HEK293 (cell line): ENCODE results near the gene ANKH.
A peak's percentile ranks its signal among the peaks of the same experiment; 100 is the strongest.
"Not testable (repeated sequence)": the region's sequence is repeated elsewhere in the genome, so short reads cannot be mapped to it uniquely, and the experiment has no call there.

ENCODE experiments used
- CTCF ChIA-PET: fragments of 350-600 bp; formaldehyde crosslinking; extraction: SDS; loops from one replicate; lab custom pipeline; 2021; ENCODE audit warnings: antibody characterized with exemption; lab: Yijun Ruan, JAX
- POLR2A ChIA-PET: fragments of 300-600 bp; formaldehyde crosslinking; extraction: SDS; loops from one replicate; lab custom pipeline; 2020; ENCODE audit warnings: antibody characterized with exemption, inconsistent platforms; lab: Yijun Ruan, JAX
- H3K27ac ChIP-seq: fragments of 200-500 bp; sonication (Bioruptor generic); 2 replicates; pipeline ENCODE4 v1.5.1; 2014; ENCODE audit warnings: low read depth, low read length, control low read depth, inconsistent platforms; ENCODE audit errors: extremely low read depth
- H3K36me3 ChIP-seq, 2 experiments: fragments of 200-500 bp in 1 of 2; sonication (Bioruptor generic) in 1 of 2; 1 replicate in 1 of 2; 2 replicates in 1 of 2; pipeline ENCODE4 v1.5.1; 2014 to 2017; ENCODE audit warnings: inconsistent platforms in 2 of 2, low read length in 2 of 2; ENCODE audit not compliant: control insufficient read depth in 2 of 2, insufficient read depth in 1 of 2
- H3K4me1 ChIP-seq: fragments of 200-500 bp; sonication (Bioruptor generic); 2 replicates; pipeline ENCODE4 v1.5.1; 2014; ENCODE audit warnings: mild to moderate bottlenecking, low read length, inconsistent platforms; ENCODE audit not compliant: control insufficient read depth, insufficient read depth
- H3K4me3 ChIP-seq: 2 replicates; pipeline ENCODE4 v1.5.1; 2011; ENCODE audit warnings: low read depth, mild to moderate bottlenecking, control low read depth, low read length, moderate library complexity
- H3K9me3 ChIP-seq: fragments of 200-500 bp; sonication (Bioruptor generic); 2 replicates; pipeline ENCODE4 v1.5.1; 2014; ENCODE audit warnings: low read depth, low read length, inconsistent platforms; ENCODE audit not compliant: control insufficient read depth, insufficient read depth
- KLF9 ChIP-seq: fragments of 450-650 bp; formaldehyde crosslinking; IDR thresholded peaks from 2 replicates; pipeline ENCODE4 v1.5.1; 2016; ENCODE audit warnings: missing biosample characterization, missing genetic modification characterization, low read depth
- TRIM28 ChIP-seq: IDR thresholded peaks from 2 replicates; pipeline ENCODE4 v1.6.1; 2011; ENCODE audit warnings: low read length, control low read depth, borderline replicate concordance
- ZNF10 ChIP-seq: fragments of 450-650 bp; formaldehyde crosslinking; IDR thresholded peaks from 2 replicates; pipeline ENCODE4 v1.5.1; 2017; ENCODE audit warnings: missing biosample characterization, missing genetic modification characterization
- ZNF155 ChIP-seq: fragments of 450-650 bp; formaldehyde crosslinking; IDR thresholded peaks from 2 replicates; pipeline ENCODE4 v1.5.1; 2016; ENCODE audit warnings: missing biosample characterization, missing genetic modification characterization
- ZNF157 ChIP-seq: fragments of 450-650 bp; formaldehyde crosslinking; IDR thresholded peaks from 2 replicates; pipeline ENCODE4 v1.5.1; 2016; ENCODE audit warnings: missing biosample characterization, missing genetic modification characterization
- ZNF223 ChIP-seq: fragments of 450-650 bp; formaldehyde crosslinking; IDR thresholded peaks from 2 replicates; pipeline ENCODE4 v1.5.1; 2016; ENCODE audit warnings: missing biosample characterization, missing genetic modification characterization
- ZNF391 ChIP-seq: fragments of 450-650 bp; formaldehyde crosslinking; IDR thresholded peaks from 2 replicates; pipeline ENCODE4 v1.5.1; 2016; ENCODE audit warnings: low read depth, missing biosample characterization, missing genetic modification characterization, borderline replicate concordance
- ZNF394 ChIP-seq: fragments of 450-650 bp; formaldehyde crosslinking; IDR thresholded peaks from 2 replicates; pipeline ENCODE4 v1.5.1; 2016; ENCODE audit warnings: missing biosample characterization, missing genetic modification characterization, mild to moderate bottlenecking, moderate library complexity, borderline replicate concordance
- ZNF501 ChIP-seq: fragments of 450-650 bp; formaldehyde crosslinking; IDR thresholded peaks from 2 replicates; pipeline ENCODE4 v1.5.1; 2016; ENCODE audit warnings: missing biosample characterization, missing genetic modification characterization
- ZNF621 ChIP-seq: fragments of 450-650 bp; formaldehyde crosslinking; IDR thresholded peaks from 2 replicates; pipeline ENCODE4 v1.5.1; 2017; ENCODE audit warnings: missing biosample characterization, missing genetic modification characterization
- ZNF654 ChIP-seq: fragments of 450-650 bp; formaldehyde crosslinking; IDR thresholded peaks from 2 replicates; pipeline ENCODE4 v1.5.1; 2016; ENCODE audit warnings: low read depth, missing biosample characterization, missing genetic modification characterization
- TF ChIP-seq, protein P1 (sequence below): fragments of 450-650 bp; formaldehyde crosslinking; IDR thresholded peaks from 2 replicates; pipeline ENCODE4 v1.5.1; 2016; ENCODE audit warnings: missing biosample characterization, missing genetic modification characterization
- TF ChIP-seq, protein P2 (sequence below): fragments of 450-650 bp; formaldehyde crosslinking; IDR thresholded peaks from 2 replicates; pipeline ENCODE4 v1.5.1; 2017; ENCODE audit warnings: missing biosample characterization, mild to moderate bottlenecking, missing genetic modification characterization, moderate library complexity

ANKH gene

DNA sequence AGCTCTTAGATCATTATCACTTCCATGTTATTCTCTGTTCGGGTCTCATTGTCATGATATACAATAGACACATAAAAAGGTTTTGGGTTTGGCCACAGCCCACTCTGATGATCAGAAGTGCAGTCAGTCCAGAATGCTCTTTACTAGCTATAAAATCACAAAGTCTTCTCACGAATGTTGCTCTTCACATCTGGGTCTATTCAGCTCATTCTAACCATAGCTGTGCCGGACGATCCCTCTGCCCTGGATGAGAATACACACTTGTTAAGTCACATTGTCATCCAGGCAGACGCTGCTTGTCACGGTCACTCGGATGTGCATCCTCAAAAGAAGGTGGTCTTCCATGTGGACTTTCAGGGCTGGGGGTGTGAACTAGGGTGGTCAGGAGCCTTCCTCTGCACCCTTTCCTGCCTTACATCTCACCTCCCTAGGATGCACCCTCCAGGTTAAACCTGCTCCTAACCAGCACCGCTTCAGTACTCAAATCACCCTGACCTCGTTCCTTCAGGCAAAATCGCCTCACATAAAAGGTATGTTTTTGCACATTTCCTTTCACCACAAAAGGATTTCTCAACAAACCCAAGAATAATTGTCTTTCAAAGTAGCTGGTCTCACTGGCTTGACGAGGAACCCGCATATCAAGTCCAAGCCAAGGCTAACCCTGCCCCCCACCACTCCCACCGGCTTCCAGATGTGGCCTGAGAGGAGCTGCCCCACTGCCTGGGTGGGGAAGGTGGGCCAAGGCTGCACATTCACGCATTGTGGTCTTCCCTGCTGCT lies 21.9 kb downstream of the ANKH start:
- H3K4me3 ChIP-seq, result no peak overlapping the region
- TF ChIP-seq ZNF621 (tag by site-specific recombination) (no peak), ZNF155 (tag by site-specific recombination) (no peak), TRIM28 (no peak)
- peaks cover 6% of the 10 kb centered on the region; the same call in 1 of the 2 replicates for H3K4me1 ChIP-seq
- no peaks in the 10 kb centered on the region for H3K36me3 ChIP-seq
- no peak overlapping the region for H3K27ac ChIP-seq
- H3K9me3 ChIP-seq, result no peaks in the 10 kb centered on the region
- CTCF ChIA-PET, result interaction anchor here (0.6 to 1.6 kb wide), 3 partner anchors 16 to 20 kb away, joined by 3 to 4 read pairs (median 3); no protein-coding TSS in a partner anchor
- POLR2A ChIA-PET, result no interaction called here

DNA sequence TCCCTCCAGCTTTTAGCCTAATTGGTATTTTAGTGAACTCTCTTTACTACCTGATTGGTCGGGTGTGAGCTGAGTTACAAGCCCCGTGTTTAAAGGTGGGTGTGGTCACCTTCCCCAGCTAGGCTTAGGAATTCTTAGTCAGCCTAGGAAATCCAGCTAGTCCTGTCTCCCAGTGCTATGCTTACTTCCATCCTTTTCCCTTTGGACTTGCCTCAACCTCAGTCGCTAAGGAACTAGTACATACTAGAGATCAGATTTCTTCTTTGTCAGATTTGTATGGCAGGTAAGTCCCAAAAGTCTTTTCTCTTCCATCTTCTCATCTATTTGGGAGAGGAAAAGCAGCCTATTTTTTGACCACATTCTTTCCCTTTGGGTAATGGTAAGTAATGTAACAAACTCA lies 22.6 kb downstream of the ANKH start:
- H3K27ac ChIP-seq, H3K4me3 ChIP-seq, H3K36me3 ChIP-seq, POLR2A ChIA-PET, H3K9me3 ChIP-seq: not testable (repeated sequence)
- TF ChIP-seq KLF9, result peak; percentile 27; the same call in 1 of the 2 replicates
- CTCF ChIA-PET, result interaction anchor here (0.6 to 1.6 kb wide), 3 partner anchors 16 to 70 kb away, joined by 3 to 4 read pairs (median 3); no protein-coding TSS in a partner anchor
- H3K4me1 ChIP-seq, result peaks cover 10% of the 10 kb centered on the region; the same call in 1 of the 2 replicates

DNA sequence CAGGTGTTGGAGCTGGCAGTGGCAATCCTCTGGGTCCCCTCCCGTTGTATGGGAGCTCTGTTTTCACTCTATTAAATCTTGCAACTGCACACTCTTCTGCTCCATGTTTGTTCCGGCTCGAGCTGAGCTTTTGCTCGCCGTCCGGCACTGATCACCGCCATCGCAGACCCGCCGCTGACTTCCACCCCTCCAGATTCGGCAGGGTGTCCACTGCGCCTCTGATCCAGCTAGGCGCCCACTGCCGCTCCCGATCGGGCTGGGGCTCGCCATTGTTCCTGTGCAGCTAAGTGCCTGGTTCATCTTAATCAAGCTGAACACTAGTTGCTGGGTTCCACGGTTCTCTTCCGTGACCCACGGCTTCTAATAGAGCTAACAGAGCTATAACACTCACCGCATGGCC lies 23.2 kb downstream of the ANKH start:
- Histone ChIP-seq H3K4me3 (no peak overlapping the region), H3K27ac (no peak overlapping the region), H3K36me3 (no peaks in the 10 kb centered on the region), H3K9me3 (no peaks in the 10 kb centered on the region), H3K4me1 (peaks cover 10% of the 10 kb centered on the region; the same call in 1 of the 2 replicates)
- ChIA-PET CTCF (interaction anchor here (0.6 to 1.6 kb wide), 3 partner anchors 17 to 69 kb away, joined by 3 to 4 read pairs (median 3); no protein-coding TSS in a partner anchor), POLR2A (no interaction called here)
- no peak for TF ChIP-seq ZNF223
- TF ChIP-seq, protein P1, sequence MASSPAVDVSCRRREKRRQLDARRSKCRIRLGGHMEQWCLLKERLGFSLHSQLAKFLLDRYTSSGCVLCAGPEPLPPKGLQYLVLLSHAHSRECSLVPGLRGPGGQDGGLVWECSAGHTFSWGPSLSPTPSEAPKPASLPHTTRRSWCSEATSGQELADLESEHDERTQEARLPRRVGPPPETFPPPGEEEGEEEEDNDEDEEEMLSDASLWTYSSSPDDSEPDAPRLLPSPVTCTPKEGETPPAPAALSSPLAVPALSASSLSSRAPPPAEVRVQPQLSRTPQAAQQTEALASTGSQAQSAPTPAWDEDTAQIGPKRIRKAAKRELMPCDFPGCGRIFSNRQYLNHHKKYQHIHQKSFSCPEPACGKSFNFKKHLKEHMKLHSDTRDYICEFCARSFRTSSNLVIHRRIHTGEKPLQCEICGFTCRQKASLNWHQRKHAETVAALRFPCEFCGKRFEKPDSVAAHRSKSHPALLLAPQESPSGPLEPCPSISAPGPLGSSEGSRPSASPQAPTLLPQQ, result no peak
- no peak for TF ChIP-seq ZNF10 (tag by site-specific recombination)

DNA sequence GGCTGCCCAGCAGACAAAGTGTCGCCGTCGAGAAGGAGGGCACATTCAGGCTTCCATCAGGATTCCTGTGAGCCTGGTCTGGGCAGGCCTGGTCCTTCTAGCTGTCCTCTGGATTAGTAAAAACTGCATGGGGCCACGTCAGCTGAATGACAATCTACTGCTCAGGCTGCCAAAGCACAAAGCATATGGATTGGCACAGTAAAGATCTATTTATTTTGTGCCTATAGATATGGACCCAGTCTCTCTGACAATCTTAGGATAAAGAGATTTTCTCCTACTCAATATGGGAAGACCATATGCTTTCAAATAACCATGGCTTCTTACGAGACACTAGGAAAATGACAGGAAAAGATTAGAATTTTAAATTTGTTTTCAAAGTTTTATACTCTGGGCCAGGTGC lies 24.1 kb downstream of the ANKH start:
- TF ChIP-seq ZNF654 (tag by site-specific recombination), result no peak
- TF ChIP-seq, all 188 proteins: peak for 0
- H3K9me3 ChIP-seq, result no peaks in the 10 kb centered on the region
- H3K36me3 ChIP-seq, result no peaks in the 10 kb centered on the region
- H3K27ac ChIP-seq, result no peak overlapping the region
- ChIA-PET POLR2A (no interaction called here), CTCF (no interaction called here)
- no peak overlapping the region for H3K4me3 ChIP-seq
- peaks cover 10% of the 10 kb centered on the region; the same call in 1 of the 2 replicates for H3K4me1 ChIP-seq

DNA sequence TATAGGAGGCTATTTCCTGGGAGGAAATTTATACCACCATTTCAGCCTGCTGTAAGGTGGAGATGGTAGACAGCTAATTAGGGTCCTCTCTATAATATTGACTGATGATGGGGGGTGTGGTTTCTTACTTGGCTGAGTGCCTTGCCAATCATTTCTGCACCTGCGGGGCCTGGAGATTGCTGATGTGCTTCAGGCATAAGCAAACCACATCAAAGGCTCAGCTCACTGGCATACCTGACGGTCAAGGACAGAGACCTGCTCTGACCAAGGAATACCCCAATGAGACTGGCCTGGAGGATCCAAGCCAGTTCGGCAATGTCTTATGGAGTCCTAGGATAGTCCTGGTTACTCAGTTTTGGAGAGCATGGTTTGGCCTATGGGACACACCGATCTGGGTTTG lies 29.5 kb downstream of the ANKH start:
- Histone ChIP-seq H3K27ac (no peak overlapping the region), H3K4me3 (no peak overlapping the region), H3K9me3 (no peaks in the 10 kb centered on the region), H3K4me1 (peaks cover 10% of the 10 kb centered on the region; the same call in 1 of the 2 replicates), H3K36me3 (no peaks in the 10 kb centered on the region)
- ChIA-PET POLR2A (no interaction called here), CTCF (no interaction called here)
- TF ChIP-seq ZNF394 (tag by site-specific recombination) (no peak), ZNF501 (tag by site-specific recombination) (no peak), ZNF391 (tag by site-specific recombination) (no peak), ZNF157 (tag by site-specific recombination) (no peak)
- TF ChIP-seq, protein P2, sequence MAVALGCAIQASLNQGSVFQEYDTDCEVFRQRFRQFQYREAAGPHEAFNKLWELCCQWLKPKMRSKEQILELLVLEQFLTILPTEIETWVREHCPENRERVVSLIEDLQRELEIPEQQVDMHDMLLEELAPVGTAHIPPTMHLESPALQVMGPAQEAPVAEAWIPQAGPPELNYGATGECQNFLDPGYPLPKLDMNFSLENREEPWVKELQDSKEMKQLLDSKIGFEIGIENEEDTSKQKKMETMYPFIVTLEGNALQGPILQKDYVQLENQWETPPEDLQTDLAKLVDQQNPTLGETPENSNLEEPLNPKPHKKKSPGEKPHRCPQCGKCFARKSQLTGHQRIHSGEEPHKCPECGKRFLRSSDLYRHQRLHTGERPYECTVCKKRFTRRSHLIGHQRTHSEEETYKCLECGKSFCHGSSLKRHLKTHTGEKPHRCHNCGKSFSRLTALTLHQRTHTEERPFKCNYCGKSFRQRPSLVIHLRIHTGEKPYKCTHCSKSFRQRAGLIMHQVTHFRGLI (tag by site-specific recombination), result no peak
